HG02870 (cell line): ENCODE data around the gene WWC2.

Experiments used
- ATAC-seq: cut with Tn5 transposase; IDR thresholded peaks from one replicate; pipeline ENCODE4 v1.9.1; 2021; ENCODE audit warnings: mild to moderate bottlenecking, moderate library complexity; ENCODE audit not compliant: unreplicated experiment

Gene WWC2

DNA sequence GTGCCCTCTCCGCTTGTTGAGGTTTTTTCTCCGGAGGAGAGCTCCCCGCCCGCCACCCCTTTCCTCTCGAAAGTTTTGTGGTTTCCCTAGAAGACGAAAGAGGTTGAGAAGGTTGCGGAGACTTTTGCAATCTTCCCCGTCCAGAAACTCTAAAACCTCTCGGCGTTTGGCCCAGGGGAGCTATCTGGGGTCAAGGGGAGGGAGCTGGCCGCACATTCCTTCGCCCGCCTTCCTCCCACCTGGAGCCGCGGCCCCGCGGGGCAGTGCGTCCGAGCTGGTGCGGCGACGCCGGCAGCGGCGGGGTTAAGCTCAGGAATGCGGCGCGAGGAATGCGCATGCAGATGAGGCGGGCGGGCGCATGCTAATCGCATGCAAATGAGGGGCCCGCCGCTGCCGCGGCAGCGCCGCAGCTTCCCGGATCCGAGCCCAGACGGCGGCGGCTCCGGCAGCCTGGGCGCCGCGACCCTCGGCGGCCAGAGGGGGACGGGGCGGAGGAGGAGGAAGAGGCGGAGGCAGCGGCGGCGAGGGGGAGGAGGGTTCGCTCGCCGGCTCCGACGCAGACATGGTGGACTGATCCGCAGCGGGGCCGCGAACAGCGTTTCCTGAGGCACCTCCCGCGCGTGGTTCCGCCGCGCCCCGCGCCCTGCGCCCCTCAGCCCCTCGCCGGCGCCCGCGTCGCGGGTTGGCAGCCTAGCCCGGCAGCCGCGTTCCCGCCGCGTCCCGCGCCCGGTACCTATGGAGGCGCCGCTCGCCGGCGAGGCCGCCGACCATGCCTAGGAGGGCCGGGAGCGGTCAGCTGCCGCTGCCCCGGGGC, at the start of gene WWC2:
Gene WWC2 (plus strand): TSS at position 535 of the 814 bp plus-strand sequence. CDS start 235 bp downstream, at position 770.
- ATAC-seq, result peak; percentile 59

DNA sequence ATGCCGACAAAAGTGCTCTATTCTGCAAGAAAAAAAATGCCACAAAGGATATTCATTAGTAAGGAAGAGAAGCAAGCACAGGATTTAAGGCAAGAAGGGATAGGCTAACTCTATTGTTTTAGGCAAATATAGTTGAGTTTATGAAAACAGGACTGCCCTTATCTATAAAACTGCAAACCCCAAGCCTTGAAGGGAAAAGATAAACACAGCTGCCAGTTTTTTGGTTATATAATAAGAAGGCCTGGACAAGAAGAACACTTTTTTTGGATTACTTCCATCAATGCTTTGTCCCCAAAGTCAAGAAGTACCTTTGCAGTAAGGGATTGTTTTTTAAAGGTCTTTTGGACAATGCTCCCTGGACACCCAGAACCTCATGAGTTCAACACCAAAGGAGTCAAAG, 45.4 kb upstream of the WWC2 start:
- no peak for ATAC-seq

DNA sequence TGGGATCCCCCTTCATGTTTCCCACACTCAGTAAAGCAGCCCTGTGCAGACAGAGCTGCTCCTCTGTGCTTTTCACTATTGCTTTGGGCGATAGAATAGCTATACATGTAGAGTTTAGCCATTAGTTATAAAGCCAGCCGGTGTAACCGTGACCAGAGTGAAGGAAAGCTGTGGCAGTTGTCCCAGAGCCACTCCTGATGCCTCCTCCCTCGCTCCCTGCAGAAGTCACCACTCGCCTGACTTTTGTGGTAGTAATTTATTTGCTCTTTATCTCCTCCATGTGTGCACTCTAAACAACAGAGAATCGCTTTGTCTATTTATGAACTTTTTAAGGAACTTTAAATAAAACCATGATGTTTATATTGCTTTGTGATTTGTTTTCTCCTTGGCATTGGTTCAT, 41.8 kb upstream of the WWC2 start:
- no peak for ATAC-seq

DNA sequence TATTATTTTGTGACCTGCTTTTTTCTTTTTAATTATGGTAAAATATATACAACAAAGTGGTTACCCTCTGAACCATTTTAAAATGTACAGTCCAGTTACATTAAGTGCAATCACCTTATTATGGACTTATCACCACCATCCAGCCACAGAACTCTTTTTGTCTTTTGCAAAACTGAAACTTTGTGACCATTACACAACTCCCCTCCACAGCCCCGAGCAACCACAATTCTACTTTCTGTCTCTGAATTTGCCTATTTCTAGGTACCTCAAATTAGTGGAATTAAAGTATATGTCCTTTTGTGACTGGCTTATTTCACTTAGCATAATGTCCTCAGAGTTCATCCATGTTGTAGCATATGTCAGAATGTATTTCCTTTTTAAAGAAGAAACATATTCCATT, 39.3 kb upstream of the WWC2 start:
- no peak for ATAC-seq

DNA sequence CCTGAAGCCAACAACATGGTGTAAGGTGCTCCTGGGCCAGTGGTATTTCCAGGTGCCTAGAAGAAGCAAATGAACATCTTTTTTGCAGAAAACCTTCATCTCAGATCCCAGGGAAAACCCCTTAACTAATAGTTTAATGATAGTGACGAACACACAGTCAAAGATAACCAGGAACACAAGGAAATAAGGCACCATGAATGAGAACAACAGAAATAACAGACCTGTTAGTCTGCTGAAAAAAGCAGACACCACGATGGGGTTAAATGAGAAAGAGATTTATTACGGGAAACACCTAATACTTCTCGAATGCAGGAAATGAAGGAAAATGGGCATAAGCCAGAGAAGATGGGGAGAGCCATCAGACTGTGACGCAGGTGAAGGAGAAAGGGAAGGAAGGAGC, 30.6 kb upstream of the WWC2 start:
- no peak for ATAC-seq

DNA sequence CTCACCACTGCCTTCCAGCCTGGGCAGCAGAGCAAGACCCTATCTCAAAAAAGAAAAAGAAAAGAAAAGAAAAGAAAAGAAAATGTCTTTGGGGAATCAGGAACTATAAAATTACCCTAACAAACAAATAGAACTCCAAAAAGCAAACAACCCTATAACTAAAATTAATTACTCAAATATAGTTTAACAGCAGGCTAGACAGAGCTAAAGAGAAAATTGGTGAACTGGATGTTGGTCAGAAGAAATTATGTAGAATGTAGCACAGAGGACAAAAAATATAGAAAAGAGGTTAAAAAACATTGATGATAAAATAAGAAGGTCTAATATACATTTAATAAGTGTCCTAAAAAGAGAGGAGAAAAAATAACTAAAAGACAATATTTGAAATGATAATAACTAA, 27.8 kb upstream of the WWC2 start:
- no peak for ATAC-seq

DNA sequence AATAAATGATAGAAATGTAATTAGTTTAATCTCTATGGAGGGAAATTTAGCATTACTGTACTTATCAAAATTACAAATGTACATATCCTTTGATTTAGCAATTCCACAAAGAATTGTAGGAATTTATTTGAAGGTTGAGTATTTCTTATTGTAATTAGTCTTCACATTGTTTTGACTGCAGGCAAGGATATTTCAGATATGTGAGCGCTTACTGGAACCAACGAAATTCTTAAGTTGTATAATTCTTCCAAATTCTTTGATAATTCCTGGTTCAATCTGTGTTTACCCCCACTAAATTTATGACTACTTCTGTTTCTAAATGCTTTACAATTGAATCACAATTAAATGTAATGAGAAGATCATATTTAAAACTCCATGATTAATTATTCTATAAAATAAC, 26.9 kb upstream of the WWC2 start:
- no peak for ATAC-seq

DNA sequence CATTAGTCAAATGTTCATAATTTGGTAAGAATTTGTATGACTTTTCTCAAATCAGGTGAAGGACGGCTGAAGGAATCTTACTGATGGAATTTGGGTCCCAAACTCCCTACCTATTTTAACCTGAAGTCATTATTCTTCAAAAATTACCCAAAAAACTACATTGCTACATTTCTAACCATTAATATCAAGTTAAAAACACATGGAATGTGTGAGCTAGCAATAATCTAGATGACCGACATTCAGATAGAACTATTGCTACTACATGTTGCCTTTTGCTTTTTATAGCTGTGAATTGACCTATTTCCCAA, 25.3 kb upstream of the WWC2 start:
- no peak for ATAC-seq

DNA sequence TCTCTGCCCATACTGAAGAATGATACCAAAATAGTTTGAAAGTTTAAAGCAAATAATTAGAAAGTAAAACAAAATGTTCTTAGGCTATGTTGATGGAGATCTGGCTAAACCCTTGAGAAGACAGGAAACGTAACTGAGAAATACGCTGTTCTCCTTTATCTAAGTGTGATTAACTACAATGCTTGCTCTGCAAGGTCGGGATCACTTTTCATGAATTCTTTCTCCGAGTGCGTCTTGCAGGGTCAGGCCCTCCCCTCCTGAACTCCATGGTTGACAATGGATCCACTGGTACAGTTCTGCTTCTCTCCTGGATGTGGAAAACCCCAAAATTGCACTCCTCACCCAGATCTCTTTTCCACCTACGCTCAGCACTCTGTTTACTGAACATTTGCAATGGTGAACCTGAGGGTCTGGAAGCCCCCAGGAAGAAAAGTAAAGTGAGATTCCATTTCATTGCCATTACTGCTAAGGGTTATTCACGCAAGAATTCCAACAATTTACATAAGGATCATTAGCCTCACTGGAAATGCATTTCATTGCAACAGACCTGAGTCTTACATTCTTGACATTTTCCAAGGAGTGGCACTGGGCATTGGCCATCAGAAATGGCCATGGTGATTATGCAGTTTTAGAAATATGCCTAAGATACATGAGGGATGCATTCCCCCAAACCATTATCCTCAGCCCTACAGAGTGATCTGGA, 24.6 kb upstream of the WWC2 start:
- no peak for ATAC-seq

DNA sequence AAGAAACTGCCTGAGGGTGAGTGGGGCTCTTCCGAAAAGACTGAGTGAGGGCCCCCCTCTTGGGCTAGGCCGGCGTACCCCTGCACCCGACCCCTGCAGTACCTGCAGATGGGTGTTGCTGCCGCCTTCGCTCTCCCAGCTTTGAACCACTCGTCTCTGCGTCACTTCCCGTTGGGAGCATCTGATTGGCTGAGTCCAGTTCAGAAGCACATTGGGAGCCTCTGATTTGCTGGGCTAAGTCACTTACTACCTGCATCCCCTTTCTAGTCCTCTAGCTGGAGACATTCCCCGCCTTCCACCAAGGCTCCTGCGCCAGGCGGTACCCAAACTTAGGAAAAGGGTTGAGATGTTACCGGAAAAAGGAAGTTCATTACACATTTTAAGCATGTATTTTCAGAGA, 20.4 kb upstream of the WWC2 start:
- no peak for ATAC-seq

DNA sequence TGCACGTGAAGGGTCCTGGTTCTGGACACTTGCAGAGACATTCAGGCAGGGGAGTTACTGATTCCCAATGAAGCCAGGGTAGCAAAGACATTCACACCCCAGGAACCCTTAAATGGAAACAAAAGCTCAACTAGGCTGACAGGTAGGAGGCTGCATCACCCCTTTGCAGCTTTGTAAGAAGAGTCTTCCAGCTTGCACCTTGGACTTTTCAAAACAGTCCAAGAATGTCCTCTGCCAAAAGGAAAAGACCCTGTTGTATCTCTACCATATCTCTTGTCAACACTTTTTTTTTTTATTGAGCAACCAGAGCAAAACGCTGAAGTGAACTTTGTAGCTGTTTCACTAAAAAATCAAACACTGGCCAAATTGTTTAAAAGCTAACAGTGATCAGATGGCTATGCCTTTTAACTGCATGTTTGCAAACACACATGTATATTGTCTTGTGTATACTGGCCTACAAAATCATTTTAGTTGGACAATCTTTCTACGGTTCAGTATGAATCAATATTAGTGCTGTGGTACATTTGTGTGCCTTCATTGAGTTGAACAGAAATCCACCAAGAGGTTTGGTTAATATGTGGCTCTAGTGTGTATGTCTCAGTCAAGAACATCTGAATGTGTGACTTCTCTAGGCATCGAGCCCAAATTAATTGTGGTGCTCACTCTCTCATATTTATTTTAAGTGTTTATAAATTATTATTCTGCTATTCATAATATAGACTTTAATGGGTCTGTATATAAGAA, 18.5 kb upstream of the WWC2 start:
- ATAC-seq, result no peak

DNA sequence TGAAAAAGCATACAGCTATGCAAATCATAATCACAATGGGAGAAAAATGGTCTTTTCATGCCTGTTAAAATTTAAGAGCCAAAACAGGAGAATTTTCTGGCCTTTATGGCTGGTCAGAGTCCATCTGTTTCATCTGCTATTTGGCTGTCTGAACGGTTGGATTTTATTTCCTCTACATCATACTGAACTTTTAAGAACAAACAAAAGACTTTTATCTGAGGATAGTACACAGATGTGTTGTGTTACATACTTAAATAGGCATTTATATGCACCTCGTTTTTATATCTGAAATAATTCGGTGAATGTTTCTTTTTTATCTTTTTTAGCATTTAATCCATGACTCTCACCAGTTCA, 18.0 kb upstream of the WWC2 start:
- no peak for ATAC-seq

DNA sequence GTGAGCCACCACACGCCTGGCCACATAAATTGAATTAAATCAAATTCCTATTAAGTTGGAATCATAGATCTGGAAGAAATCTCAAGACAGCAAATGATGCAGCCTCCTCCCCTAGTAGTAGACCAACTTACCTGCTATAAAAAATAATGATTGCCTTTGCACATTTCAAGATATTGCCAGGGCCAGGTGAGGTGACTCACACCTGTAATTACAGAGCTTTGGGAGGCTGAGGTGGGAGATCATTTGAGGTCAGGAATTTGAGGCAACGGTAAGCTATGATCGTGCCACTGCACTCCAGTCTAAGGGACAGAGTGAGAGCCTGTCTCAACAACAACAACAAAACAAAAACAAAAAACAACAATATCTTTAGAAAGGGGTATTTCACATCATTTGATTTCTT, 17.0 kb upstream of the WWC2 start:
- no peak for ATAC-seq

DNA sequence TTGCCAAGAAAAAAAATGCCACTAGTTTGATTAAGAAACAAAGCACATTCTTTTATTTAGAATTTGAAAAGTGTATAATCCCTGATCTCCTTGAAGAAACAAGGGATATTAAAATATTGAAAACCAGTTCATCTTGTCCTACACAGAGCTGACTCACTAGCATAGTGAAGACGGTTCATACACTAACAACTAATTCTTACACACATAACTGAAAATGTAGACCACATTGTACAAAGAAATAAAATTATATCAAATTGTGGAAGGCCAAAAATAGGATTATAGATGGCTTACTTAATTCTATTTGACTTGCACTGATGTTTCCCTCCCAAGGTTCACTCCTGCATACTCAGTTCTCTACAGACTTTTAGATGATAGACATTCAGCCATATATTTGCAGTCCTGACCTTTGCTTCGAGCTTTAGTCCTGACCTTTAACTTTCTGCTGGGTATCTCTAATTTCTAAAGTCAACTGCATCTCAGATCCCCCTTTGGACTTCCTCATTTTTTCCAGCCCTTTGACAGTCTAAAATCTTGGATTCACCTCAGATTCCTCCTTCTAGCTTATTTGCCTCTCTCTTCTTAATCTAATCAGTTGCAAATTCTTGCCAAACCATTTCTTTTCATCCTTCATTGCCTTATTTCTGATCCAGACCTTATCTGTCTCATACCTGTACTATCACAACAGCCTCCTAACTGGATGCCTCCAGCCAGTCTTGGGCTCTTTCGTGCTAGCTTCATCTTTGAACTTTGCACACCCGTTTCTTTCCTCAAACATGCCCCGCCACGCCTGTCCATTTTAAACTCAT, 4.5 kb upstream of the WWC2 start:
- no peak for ATAC-seq

DNA sequence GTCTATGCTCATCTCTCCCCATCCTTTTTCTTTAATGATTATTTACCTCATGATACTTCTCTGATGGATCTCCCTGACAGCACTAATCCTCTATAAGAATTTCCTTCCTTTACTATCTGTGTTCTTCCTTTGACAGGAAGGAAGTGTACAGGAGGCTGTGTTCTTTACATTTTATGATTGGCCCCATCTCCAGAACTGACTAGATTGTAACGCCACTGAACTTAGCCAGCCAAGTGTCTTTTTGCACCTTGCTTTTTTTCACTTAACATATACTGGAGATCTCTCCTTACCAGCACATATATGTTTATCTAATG, 3.9 kb upstream of the WWC2 start:
- no peak for ATAC-seq

DNA sequence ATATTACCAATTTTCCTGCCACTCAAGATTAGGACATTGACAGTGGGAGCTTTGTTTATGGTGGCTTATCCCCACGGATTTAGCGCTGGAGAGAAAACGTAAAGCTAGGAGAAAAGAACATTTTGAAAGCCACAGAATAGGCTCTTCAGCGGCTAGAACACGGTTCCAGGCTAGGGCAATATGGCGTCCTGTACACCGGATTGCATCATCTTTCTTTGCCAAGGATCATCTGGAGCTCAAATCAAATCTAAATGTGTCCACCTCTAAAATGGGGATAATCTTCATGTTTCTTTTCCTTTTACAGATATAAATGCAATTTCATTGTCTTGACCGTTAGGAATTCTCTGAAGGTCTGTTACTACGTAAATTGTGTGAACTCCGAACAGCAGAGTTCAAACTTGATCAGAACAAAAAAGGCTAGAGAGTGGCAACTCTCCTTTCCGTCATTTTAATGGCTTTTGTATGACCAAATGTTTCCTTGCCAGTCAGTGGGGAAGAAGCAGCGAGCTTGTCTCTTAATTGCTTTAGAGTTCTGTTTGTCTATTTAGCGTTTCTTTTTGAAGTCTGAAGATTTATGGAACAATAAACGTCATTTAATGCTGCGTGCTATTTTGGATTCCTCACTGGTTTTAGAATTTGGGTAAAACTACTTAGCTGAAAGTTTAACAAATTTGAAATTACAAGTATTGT, 2.6 kb upstream of the WWC2 start:
- ATAC-seq, result no peak

DNA sequence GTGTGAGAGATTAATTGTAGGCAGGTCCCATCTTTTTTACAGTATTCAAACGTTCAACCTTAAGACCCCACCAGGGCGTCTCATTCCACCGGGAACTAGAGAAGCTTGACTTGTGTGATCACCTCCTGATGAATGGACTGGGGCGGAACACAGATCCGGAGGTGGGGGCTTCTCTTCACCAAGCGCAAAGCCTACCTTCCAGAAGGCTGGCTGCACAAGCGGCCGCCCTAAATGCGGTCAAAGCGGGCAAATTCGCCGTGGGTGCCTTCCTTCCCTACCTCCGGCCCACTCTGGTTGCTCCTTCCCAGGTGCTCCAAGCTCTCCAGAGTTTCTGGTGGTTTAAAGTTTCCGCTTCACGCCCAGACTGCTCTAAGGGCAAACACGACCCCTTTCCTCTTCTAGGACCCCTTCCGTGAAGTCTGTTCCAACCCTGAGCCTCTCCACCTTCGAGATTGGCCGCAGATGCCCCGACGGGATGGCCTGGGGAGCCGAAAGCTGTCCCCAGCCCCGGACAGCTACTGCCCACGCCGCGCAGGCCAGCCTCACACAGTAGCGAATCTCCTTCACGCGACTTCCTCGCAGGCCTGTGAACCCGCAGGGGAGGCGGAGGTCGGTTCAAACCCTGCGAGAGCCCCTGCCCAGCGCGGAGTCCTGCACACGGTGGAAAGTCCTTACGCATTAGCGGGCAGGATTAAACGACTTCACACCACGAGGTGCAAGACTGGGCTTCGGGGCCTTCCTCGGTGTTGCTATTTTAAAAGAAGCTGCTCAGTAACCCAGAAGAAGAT, 1.6 kb upstream of the WWC2 start:
- ATAC-seq, result no peak

DNA sequence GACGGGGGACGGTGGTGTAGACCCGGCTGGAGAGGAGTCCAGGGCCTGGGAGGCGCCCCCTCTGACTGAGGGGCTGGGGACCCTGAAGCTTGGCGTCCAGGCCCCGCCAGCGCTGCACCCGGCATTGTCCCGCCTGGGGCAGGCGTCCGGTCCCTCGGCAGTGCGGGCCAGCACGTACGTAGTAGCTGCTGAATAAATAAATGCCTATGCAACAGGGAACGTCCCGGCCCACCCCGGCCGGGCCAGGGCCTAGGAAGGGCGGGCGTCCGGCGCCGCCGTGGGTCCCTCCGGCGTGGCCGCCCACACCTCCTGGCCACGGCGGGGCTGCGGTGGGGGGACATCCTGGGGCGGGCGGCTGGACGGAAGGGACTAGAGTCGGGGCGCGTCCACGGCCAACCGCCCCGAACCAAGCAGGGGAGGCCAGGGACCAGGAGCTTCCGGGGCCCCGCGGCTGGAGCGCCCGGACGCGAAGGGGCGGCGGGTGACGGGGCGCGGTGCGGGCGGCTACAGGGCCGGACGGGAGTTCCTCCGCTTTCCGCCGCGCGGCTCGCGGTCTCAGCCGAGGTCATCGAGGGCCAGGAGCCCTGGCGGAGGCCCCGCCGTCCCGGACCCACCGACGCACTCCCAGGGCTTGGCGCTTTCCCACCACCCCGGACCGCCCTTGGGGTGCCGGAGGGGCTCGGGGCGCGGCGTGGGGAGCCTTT, 886 bp upstream of the WWC2 start:
- ATAC-seq, result peak; percentile 29

DNA sequence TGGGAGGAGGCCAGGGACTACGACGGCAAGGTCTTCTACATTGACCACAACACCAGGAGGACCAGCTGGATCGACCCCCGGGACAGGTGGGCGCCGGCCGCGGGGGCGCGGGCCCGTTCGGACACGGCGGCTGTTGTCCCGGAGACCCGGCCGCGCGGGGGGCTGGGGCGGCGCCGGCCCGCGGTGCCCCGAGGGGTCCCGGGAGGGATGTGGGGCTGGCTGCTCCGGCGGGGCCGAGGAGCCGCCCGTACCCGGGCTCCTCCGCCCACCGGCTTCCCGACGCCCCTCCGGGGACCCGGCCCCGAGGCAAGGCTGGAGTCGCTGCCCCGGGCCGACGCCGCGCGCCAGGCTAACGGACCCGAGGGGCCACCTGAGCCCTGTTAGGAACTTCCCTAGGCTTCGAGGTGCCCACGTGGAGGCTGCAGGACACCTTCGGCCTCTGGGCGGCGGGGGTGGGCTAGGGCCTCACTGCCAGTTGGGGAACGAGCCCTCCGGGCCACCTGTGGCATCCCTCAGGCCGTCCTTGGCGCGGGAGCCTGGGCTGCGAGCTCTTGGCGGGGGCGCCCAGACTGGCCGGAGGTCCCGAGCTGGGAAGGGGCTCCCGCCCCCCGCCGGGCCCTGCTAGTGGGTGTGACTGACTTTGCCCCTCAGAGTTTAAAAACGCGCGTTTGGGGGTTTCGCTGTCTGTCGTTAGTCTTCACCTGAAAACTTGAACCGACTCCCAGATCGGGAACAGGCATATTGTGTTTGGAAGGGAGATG, 660 bp downstream of the WWC2 start:
- ATAC-seq, result no peak
